NCI-H1105 (cell line): ENCODE measurements around the gene LGR5.

Experiments
- DNase-seq: peaks from one replicate; lab custom pipeline; 2025; lab: John Stamatoyannopoulos, UW

Gene LGR5

DNA sequence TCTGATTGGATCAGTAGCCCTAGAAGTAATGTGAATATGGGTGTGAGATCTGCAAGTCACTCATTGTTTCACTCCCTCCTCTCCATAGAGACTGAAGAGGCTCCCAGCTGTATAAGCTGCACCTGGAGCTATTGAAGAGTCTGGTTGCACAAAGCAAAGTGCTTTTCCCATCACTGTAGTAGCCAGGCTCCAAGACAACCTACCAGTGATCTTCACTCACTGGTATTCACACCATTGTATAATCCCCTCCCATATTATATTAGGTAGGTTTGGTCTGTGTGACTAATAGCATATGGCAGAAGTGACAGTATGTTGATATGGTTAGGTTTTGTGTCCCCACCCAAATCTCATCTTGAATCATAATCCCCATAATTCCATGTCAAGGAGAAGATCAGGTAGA is 159.6 kb downstream of the LGR5 start:
- DNase-seq, result no peak

- DNase-seq, result no peak
Observed at GRCh38 chr12:71601546-71601945, 161.9 kb downstream of the LGR5 start.

DNA sequence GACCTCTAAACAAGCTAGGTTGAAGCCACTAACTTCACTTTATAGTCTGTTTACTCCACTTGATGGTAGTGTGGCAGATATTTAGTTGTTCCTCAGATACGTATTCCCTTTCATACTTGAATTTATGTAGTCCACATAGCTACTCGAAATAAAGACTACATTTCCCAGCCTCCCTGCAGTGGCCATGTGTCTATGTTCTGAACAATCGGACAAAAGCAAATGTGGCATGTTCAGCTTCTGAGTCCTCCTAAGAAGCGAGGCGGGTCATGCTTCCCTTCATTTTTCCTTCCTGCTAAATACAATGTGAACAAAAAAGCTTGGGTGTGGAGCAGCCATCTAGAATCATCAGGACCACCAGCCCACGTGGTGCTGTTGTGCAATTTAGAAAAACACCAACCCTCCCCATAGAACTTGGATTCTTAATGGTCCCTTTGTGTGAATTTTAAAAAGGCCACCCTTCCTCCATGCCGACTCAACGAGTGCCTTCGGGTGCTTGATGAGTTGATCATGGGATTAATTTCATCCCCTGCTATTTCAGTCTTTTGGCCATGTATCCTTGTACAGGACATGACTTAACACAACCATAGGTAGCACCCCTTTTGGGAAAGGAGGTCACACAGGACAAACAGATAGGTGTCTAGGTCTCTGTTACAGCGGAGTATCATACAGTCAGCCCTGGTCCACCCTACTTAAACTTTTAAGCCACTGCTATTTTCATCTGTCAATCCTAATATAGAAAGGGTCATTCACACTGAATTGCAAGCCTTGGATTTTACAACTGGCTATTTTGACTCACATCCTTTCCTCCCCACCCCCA is 163.4 kb downstream of the LGR5 start:
- DNase-seq, result no peak

- DNase-seq, result no peak
Observed at GRCh38 chr12:71605039-71605438, 165.4 kb downstream of the LGR5 start.

GRCh38 chr12:71607494-71608330 is 168.1 kb downstream of the LGR5 start:
- no peak for DNase-seq

GRCh38 chr12:71610031-71610795 is 170.6 kb downstream of the LGR5 start:
- no peak for DNase-seq

DNA sequence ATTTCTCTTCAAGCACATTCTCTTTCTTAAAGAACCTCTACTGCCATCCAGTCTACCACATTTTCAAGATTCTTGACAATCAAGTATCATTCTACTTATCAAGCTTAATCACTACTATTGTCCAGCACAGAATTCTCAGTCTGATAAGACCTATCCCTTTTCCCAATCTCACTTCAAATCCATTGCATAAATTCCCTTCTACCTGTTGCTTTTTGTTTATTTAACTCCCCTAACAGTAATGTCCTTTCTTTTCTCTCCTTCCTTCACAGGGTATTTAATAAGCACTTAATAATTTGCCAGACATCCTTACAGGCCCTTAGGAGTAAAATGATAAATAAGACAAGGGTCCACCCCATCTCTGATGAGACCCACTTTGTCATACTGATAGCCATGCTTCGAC is 182.3 kb downstream of the LGR5 start:
- no peak for DNase-seq

- no peak for DNase-seq
Observed at GRCh38 chr12:71625476-71625875, 185.9 kb downstream of the LGR5 start.

GRCh38 chr12:71626098-71626497 is 186.5 kb downstream of the LGR5 start:
- DNase-seq, result no peak

- DNase-seq, result no peak
Observed at GRCh38 chr12:71626768-71627167, 187.2 kb downstream of the LGR5 start.

GRCh38 chr12:71627438-71628002 is 187.9 kb downstream of the LGR5 start:
- DNase-seq, result peak; percentile 46
